NCI-H1105 (cell line): ENCODE measurements around the gene AAMP.

Source experiments
- DNase-seq: peaks from one replicate; lab custom pipeline; 2025; lab: John Stamatoyannopoulos, UW

Gene AAMP

GRCh38 chr2:218223046-218223445 lies 46.9 kb downstream of the AAMP start:
- no peak for DNase-seq

- no peak for DNase-seq
Measured at GRCh38 chr2:218221000-218221399, 48.9 kb downstream of the AAMP start.

DNA sequence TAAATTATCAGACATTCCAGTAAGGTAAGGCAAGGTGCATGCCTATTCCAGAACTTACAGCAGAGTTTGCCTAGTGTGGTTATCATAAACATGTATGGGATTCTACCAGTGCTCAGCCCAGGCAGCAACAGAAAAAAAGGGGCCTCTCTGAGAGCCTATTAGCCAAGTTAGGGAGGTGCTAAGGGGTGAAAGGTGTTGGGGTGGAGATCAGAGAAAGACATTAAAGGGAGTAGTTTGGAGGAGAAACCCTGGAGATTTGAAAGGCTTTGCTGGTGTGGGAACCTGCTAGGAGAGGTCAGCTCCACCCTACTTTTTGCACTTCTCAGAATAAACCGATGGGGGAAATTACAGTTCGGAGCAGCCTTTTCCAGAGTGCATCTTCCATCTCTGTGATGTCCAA lies 50.0 kb downstream of the AAMP start:
- DNase-seq: no peak

DNA sequence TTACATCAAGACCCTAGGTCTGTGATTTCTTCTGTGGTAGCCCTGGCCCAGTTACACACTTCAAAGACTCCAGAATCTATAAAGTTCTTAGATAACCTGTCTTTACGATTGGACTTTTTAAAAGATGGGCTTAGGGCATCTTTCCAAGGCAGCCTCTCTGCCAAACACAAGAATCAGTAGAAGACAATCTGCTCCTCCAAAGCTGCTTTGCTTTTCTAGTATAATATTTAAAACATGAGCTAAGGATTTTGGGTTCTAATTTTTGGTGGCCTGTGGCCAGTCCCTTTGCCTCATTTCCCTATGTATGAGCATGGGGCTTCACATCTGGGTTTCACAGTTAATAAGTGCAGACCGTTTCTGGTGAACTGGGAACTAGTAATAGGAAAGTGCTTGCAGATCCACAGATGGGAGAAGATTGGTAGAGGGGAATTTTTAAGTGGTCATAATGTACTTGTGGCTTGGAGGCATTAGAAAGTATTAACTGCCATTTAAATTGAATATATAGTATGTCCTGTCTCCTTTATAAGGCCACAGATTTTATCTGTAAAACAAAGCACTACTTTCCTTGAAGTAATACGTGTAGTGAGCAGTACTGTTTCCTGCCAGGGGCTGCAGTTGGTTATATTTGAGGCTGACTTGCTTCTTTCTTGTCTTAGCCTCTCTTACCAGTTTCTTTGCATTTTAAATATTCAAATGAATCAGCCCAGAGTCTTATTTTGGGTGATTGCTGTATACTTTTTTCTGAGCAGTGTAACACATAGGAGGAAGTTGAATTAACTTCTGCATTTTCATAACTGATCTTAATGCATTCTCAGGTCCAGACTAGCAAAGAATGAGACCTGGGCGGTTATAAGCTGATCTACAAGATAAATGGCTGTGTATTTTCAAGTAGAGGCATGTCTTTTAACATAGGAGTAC lies 51.4 kb downstream of the AAMP start:
- DNase-seq: no peak

GRCh38 chr2:218217360-218218267 lies 52.3 kb downstream of the AAMP start:
- no peak for DNase-seq

GRCh38 chr2:218216674-218217359 lies 53.1 kb downstream of the AAMP start, which contains the start of gene ARPC2:
TSS of gene ARPC2 (plus strand) at chr2:218217189. CDS start at chr2:218217471, 282 bp downstream.
- peak; percentile 79 for DNase-seq

DNA sequence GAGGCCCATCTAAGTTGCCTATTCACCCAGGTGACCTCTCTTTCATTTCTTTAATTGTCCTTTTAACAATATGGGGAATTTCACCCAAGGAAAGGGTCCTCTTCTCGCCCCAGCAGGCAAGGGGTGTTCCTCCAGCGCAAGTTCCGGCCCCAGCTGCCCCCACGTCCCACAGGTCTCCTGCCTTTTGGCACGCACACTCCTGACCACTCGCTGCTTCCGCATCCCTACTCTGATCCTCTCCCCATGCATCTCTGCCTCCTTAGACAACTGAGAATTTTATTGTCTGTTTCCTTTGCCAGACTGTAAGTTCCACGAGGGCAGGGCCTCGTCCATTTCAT lies 53.6 kb downstream of the AAMP start:
- DNase-seq: no peak
